BE2C (cell line): ENCODE results near the gene CCDC59.
"Not testable (repeated sequence)": the region's sequence is repeated elsewhere in the genome, so short reads cannot be mapped to it uniquely, and the experiment has no call there.

Experiments
- DNase-seq: peaks from one replicate; pipeline ENCODE4 v3.0.0-alpha.2; 2020
- H3K27me3 ChIP-seq: fragments of 250-450 bp; sonication (Bioruptor Pico); 2 replicates; pipeline ENCODE4 v1.5.1; 2020; ENCODE audit warnings: mild to moderate bottlenecking
- H3K36me3 ChIP-seq: fragments of 250-450 bp; sonication (Bioruptor Pico); 2 replicates; pipeline ENCODE4 v1.5.1; 2020; ENCODE audit warnings: mild to moderate bottlenecking
- H3K4me1 ChIP-seq: fragments of 250-450 bp; sonication (Bioruptor Pico); 2 replicates; pipeline ENCODE4 v1.5.1; 2020
- H3K4me3 ChIP-seq: 2 replicates; pipeline ENCODE4 v1.5.1; 2011; ENCODE audit warnings: low read depth, low read length
- H3K9me3 ChIP-seq: fragments of 250-450 bp; sonication (Bioruptor Pico); 2 replicates; pipeline ENCODE4 v1.5.1; 2020
- TF ChIP-seq, protein P1 (sequence below): IDR thresholded peaks from 2 replicates; pipeline ENCODE4 v1.5.1; 2012; ENCODE audit warnings: mild to moderate bottlenecking, low read depth, low read length

Gene CCDC59

DNA sequence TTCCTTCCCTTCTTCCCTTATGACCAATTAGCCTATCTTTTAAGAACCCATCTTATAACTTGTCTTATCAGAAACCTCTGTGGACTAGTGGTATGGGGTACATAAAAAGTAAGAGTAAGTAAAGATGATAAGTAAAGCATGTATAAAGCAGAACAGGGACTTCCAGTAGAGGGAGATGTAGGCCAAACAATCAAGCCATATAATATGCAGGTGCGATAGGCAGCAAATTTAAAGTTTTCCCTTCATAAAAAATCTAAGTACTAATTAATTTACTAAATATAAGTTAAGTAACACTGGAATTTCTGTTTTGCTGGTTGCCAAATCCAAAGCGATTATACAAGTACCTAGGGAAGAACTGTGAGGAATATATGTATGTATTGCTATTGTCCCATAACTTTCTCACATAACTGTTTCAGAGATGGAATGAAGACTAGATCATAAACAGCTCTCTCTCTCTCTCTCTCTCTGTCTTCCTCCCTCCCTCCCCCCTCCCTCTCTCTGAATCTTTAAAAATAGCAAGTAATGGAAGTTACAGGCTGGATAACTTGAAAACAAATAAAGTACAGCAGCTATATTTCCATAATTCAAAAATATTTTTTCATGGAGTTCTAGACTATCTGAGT is 25.9 kb upstream of the CCDC59 start:
- TF ChIP-seq, protein P1, sequence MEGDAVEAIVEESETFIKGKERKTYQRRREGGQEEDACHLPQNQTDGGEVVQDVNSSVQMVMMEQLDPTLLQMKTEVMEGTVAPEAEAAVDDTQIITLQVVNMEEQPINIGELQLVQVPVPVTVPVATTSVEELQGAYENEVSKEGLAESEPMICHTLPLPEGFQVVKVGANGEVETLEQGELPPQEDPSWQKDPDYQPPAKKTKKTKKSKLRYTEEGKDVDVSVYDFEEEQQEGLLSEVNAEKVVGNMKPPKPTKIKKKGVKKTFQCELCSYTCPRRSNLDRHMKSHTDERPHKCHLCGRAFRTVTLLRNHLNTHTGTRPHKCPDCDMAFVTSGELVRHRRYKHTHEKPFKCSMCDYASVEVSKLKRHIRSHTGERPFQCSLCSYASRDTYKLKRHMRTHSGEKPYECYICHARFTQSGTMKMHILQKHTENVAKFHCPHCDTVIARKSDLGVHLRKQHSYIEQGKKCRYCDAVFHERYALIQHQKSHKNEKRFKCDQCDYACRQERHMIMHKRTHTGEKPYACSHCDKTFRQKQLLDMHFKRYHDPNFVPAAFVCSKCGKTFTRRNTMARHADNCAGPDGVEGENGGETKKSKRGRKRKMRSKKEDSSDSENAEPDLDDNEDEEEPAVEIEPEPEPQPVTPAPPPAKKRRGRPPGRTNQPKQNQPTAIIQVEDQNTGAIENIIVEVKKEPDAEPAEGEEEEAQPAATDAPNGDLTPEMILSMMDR, result peak; percentile 61
- no peak for DNase-seq

DNA sequence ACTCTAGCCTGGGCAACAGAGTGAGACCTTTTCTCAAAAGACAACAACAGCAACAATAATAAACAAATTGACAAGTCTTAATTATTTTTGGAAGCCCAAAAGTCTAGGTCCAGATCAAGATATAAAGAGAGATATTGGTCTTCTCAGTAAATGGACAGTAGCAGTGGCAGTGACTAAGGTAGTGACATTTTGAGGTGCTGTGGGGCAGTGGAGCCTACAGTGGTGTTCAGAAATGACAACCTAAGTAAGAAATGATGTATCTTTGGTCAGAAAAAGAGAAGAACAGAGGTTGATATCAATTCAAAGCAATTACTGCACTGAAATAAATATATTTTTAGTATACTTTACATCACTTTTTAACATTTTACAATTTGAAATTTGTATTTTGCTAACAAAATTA is 20.8 kb upstream of the CCDC59 start:
- Histone ChIP-seq H3K4me3 (no peak overlapping the region), H3K4me1 (no peaks in the 10 kb centered on the region), H3K9me3 (no peaks in the 10 kb centered on the region; the same call in 1 of the 2 replicates), H3K36me3 (no peaks in the 10 kb centered on the region), H3K27me3 (no peaks in the 10 kb centered on the region)
- no peak for DNase-seq
- TF ChIP-seq, protein P1, result no peak

More for the DNA sequence above, 25.9 kb upstream of the CCDC59 start:
- Histone ChIP-seq H3K4me3 (no peak overlapping the region), H3K9me3 (no peaks in the 10 kb centered on the region; the same call in 1 of the 2 replicates), H3K36me3 (no peaks in the 10 kb centered on the region), H3K4me1 (no peaks in the 10 kb centered on the region), H3K27me3 (no peaks in the 10 kb centered on the region)

DNA sequence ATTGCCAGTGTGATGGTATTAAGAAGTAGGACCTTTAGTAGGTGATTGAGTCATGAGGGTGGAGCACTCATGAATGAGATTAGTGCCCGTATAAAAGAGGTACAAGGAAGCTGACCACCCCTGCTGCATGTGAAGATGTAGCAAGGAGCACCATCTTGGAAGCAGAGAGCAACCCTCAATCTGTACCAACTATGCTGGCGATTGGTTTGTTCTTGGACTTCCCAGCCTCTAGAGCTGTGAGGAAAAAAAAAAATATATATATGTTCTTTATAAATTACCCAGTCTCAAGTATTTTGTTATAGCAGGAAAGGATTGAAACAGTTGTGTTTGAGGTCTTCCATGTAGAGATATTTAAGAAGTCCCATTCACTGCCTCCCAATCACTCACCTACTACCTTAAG is 17.0 kb upstream of the CCDC59 start:
- H3K4me1 ChIP-seq, result no peaks in the 10 kb centered on the region
- no peaks in the 10 kb centered on the region for H3K36me3 ChIP-seq
- no peak overlapping the region for H3K4me3 ChIP-seq
- TF ChIP-seq, protein P1, result no peak
- no peak for DNase-seq
- H3K9me3 ChIP-seq, result no peaks in the 10 kb centered on the region; the same call in 1 of the 2 replicates
- no peaks in the 10 kb centered on the region for H3K27me3 ChIP-seq

DNA sequence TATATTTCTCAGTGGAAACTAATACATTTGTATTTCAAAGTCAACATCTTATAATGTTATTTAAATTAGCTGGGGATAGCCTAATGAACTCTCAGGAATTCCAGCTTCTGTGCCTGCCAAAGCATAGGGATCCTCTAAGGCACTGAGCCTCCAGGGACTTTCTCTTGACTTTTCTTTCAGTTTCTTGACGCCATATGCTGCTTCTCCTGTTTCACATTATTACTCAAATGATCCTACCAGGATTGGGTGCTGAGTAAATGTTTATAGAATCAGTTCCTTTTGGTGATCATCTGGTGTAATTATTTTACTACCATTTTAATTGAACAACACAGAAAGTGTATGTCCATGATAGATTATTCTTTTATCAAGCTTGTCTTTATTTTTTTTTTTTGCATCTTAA is 8.0 kb upstream of the CCDC59 start:
- H3K36me3 ChIP-seq, result no peaks in the 10 kb centered on the region
- TF ChIP-seq, protein P1, result no peak
- H3K27me3 ChIP-seq, result no peaks in the 10 kb centered on the region
- H3K9me3 ChIP-seq, result no peaks in the 10 kb centered on the region; the same call in 1 of the 2 replicates
- H3K4me1 ChIP-seq, result no peaks in the 10 kb centered on the region
- no peak overlapping the region for H3K4me3 ChIP-seq
- no peak for DNase-seq

DNA sequence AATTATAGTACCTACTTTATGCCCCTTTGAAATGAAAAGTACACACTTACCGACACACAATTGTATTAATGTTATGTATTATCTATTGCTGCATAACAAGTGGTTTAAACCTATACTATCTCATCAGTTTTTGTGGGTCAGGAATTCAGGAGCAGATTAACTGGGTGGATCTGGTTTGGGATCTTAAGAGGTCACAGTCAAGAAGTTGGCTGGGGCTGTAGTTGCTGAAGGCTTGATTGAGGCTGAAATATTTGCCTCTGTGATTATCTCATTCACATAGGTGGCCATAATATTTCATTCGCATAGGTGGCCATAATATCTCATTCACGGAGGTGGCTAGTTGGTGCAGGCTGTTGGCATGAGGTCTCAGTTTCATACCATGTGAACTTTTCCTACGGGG is 5.8 kb upstream of the CCDC59 start:
- Histone ChIP-seq H3K27me3 (no peaks in the 10 kb centered on the region), H3K36me3 (no peaks in the 10 kb centered on the region), H3K4me1 (no peaks in the 10 kb centered on the region), H3K9me3 (no peaks in the 10 kb centered on the region; the same call in 1 of the 2 replicates), H3K4me3 (no peak overlapping the region)
- no peak for DNase-seq
- TF ChIP-seq, protein P1, result no peak

DNA sequence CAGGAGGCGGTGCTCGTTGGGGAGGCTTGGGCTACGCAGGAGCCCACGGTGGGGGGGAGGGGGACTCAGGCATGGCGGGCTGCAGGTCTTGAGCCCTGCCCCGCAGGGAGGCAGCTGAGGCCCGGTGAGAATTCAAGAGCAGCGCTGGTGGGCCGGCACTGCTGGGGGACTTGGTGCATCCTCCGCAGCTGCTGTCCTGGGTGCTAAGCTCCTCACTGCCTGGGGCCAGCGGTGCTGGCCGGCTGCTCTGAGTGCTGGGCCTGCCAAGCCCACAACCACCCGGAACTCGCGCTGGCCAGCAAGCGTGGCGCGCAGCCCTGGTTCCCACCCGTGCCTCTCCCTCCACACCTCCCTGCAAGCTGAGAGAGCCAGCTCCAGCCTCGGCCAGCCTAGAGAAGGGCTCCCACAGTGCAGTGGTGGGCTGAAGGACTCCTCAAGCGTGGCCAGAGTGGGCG is 3.3 kb upstream of the CCDC59 start:
- H3K9me3 ChIP-seq, result no peaks in the 10 kb centered on the region
- H3K4me1 ChIP-seq, result no peaks in the 10 kb centered on the region
- no peaks in the 10 kb centered on the region for H3K27me3 ChIP-seq
- DNase-seq, result no peak
- TF ChIP-seq, protein P1, result no peak
- H3K36me3 ChIP-seq, result peaks cover 5% of the 10 kb centered on the region; the same call in 1 of the 2 replicates
- H3K4me3 ChIP-seq, result no peak overlapping the region

DNA sequence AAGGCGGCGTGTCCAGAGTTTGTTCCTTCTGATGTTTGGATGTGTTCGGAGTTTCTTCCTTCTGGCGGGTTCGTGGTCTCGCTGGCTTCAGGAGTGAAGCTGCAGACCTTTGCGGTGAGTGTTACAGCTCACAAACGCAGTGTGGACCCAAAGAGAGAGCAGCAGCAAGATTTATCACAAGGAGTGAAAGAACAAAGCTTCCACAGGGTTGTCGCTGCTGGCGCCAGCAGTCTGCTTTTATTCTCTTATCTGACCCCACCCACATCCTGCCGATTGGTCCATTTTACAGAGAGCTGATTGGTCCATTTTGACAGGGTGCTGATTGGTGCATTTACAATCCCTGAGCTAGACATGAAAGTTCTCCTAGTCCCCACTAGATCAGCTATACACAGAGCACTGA is 2.6 kb upstream of the CCDC59 start:
- not testable (repeated sequence) for H3K27me3 ChIP-seq, H3K9me3 ChIP-seq, DNase-seq

More for the DNA sequence above, 2.6 kb upstream of the CCDC59 start:
- H3K36me3 ChIP-seq, result peaks cover 11% of the 10 kb centered on the region; the same call in 1 of the 2 replicates
- not testable (repeated sequence) for H3K4me1 ChIP-seq, H3K4me3 ChIP-seq
